ENCODE measurements around the gene CELF4.
A peak's percentile ranks its signal among the peaks of the same experiment; 100 is the strongest.

CELF4 gene

GRCh38 chr18:37259711-37260110 lies 305.9 kb downstream of the CELF4 start:
- no peak overlapping the region for H3K27ac ChIP-seq
- no peak for TF ChIP-seq CTCF (conservative IDR thresholded peaks at IDR 0.05)

GRCh38 chr18:37258819-37259218 lies 306.8 kb downstream of the CELF4 start:
- no peak for TF ChIP-seq CTCF (conservative IDR thresholded peaks at IDR 0.05)
- no peak overlapping the region for H3K27ac ChIP-seq

GRCh38 chr18:37258131-37258530 lies 307.5 kb downstream of the CELF4 start:
- TF ChIP-seq CTCF (conservative IDR thresholded peaks at IDR 0.05) = no peak

GRCh38 chr18:37254973-37255372 lies 310.6 kb downstream of the CELF4 start:
- TF ChIP-seq CTCF (conservative IDR thresholded peaks at IDR 0.05) = no peak
- H3K27ac ChIP-seq = no peak overlapping the region; the same call in 1 of the 2 replicates

More at GRCh38 chr18:37258131-37258530, 307.5 kb downstream of the CELF4 start:
- H3K27ac ChIP-seq = no peak overlapping the region

GRCh38 chr18:37254236-37254754 lies 311.3 kb downstream of the CELF4 start:
- no peak for TF ChIP-seq CTCF (conservative IDR thresholded peaks at IDR 0.05)
- peak overlapping the region; percentile 69; the same call in 1 of the 2 replicates for H3K27ac ChIP-seq

GRCh38 chr18:37253394-37254235 lies 312.0 kb downstream of the CELF4 start:
- TF ChIP-seq CTCF (conservative IDR thresholded peaks at IDR 0.05) = no peak
- H3K27ac ChIP-seq = peak overlapping the region; percentile 69; the same call in 1 of the 2 replicates

- no peak for TF ChIP-seq CTCF (conservative IDR thresholded peaks at IDR 0.05)
- H3K27ac ChIP-seq = peak overlapping the region; percentile 50; the same call in 1 of the 2 replicates
Observed at GRCh38 chr18:37252854-37253393, 312.7 kb downstream of the CELF4 start.
